Islet precursor cell (in vitro differentiated cells): Measurements from ENCODE around the gene ATP2A2.
A peak's percentile ranks its signal among the peaks of the same experiment; 100 is the strongest.
"Not testable (repeated sequence)": the region's sequence is repeated elsewhere in the genome, so short reads cannot be mapped to it uniquely, and the experiment has no call there.

Experiments
- DNase-seq: peaks from one replicate; pipeline ENCODE4 v3.0.0-alpha.2; 2018

Gene ATP2A2

DNA sequence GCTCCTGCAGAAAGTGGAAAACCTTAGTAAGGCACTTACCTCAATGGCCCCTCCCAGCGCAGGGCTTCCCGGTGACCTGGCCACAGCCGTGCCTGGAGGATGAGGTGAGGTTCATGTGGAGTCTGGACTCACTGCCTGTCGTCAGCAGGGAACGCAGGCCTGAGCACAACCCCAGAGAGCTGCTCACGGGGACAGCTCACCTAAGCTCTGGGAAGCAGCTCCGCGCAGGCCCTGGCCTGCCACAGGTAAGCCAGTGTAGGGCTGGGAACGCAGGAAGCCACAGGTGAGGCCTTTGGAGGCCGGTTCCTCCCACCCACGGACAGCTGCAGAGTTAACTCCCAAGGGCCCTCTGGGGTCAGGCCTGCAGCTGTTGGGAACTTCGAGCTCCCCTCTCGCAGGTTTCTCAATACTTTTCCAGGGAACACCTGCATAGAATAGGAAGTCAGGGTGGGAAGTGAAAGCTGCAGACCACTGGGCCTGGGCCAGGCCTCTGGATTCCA is 89.7 kb downstream of the ATP2A2 start:
- DNase-seq, result peak; percentile 63

DNA sequence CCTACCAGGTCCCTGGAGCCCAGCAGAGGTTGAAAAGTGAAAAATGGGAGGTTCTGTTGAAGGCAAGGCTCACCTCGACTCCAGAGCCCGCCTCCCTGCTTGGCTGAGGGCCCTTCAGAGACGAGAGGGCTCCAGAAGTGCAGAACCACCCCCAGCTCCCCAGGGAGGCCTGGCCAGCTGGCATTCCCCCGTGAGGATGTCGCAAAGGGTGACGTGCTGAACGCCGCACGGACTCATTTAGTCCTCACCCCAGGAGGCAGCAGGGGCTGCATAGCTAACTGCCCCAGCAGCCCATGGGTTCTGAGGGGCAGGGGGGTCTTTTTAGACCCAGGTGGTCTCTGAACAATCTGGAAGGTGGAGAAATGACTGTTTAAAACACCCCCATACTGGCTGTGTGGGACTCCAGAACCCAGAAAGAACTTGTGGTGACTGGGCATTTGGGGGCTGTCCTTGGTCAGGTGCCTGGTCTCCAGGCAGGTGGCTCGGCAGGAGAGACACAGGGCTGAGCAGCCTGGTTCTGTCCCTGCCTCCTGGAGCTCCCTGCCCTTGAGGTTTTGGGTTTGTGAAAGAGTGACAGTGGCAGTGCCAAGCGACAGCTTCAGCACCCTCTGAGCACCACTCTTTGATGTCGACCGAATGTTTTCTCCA is 90.5 kb downstream of the ATP2A2 start:
- peak; percentile 60 for DNase-seq

DNA sequence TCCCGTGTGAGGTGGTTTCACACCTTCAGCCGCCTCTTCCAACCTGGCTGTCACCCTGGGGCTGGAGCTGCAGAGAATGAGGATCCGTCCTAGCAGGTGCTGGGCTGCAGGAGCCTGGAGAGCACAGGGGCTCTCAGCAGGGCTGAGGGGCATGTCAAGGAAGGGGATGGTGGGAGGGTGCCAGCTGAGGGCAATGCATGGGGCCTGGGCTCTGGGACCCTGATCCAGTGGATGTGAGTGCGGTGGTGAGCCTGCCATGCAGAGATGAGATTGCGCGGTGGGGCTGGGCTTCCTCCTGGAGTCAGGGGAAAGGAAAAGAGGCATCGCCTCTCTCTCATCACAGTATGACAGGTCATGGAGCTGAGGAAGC is 91.0 kb downstream of the ATP2A2 start:
- DNase-seq, result peak; percentile 52

DNA sequence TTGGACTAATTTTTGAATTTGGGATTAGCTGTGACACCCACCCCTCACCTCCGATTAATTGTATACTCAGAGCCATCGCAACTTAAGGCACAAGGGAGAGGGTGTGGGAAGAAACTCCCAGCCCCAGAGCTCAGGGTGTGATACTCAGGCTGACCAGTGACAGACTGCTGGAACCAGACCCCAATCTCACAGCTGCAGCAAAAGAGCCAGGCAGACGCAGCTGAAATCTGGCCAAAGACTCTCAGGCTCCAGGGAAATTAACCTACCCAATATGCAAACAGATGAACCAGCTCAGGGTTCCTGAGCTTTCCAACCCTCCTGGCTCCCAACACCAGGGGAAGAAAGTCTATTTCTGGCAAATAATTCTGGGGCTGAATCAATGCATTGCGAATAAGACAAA is 92.0 kb downstream of the ATP2A2 start:
- peak; percentile 40 for DNase-seq

DNA sequence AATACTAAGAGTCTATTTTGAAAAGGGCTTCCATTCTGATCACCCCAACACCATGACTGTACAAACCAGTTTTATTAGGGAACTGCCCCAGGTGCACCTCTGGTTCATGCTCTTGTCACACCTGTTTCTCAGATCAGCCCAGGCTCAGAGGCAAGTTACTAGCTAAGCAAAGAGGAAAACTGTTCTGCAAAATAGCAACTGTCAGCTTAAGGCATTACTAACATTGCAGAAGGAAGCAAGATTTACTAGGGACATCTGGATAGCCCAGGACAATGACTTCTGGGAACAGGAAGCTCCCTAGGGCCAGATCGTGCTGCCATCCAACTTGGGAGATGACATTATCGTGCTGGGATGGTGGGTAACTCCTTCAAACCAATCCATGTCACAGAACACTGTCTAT is 92.4 kb downstream of the ATP2A2 start:
- peak; percentile 37 for DNase-seq

DNA sequence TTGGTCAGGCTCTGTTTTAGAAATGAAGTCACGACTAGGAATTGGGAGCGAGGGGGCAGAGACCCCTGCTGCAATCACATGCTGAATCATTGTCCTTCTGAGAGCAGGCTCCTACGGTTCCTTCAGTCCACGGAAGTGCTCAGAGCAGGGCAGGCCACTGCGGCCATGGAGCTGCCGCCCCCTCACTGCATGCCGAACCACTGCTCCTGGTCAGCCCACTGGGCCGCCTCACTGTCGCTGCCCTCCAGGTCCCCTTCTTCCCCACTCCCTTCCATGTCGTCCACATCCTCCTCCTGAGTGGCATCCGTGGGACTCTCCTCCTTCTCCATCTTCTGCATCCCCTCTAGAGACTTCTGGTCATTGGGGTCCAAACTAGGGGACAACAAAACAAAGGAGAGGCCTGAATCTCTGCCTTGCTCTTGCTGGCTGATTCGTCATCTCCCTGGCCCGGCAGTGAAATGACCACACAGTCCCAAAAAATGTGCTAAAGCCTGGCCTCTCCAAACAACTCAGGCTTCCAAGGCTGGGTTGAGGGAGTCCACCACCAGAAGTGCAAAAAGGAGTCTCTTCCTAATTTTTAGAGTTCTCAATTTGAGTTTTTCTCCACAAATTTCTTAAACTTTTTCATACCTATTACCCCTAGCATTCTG is 93.0 kb downstream of the ATP2A2 start:
- no peak for DNase-seq

DNA sequence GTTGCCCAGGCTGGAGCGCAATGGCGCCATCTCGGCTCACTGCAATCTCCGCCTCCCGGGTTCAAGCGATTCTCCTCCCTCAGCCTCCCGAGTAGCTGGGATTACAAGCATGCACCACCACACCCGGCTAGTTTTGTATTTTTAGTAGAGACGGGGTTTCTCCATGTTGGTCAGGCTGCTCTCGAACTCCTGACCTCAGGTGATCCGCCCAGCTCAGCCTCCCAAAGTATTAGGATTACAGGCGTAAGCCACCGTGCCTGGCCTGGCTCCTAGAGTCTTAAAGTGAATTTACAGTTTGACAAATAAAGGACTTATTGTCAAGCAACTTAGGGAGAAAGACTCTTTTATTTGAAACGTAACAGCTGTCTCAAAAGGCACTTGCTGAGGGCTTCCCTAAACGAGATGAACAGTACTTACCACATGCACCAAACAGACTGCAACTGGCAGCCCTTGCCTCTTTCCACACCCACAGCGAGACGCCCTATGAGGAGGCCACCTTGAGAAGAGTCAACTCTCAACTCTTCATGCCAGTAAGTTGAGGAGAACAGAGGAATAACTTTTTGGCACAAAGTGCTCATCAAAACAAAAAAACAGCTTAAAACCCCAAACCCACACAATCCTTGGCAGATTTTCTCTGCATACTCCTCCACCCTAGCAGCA is 97.2 kb downstream of the ATP2A2 start:
- not testable (repeated sequence) for DNase-seq

DNA sequence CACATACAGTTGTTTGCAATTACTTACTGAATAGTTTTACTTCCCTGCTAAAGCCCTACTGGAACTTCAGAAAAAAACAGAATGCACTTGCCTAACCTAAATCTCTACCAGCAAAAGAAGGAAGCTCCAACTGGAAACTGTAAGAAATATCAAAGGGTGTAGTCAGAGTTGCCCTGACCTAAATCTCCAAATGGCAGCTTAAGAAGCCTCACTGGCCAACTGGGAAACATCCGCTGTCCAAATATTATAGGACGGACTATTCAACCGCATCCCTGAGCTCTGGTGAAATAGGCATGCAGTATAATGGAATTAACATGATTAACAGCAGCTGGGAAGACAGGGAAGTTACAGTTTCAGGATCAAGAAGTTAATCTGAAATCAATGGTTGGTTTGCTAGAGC is 98.2 kb downstream of the ATP2A2 start:
- no peak for DNase-seq

DNA sequence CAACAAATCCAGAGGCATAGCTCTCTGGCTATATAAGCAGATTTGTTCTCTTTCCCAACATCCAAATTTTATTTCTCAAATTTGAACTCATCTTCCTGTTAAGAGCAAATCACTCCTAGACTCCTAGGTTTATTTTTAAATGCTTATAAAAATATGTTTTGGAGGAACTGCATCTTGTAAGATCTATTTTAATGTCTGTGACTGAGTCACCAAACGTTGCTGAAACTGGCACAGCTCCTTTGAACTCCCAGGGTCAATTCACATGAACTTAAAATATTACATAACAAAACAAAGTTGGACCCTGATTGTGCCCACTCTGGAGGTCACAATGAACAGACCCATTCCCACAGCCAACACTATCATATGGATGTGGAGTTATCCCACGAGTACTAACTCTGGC is 98.6 kb downstream of the ATP2A2 start:
- no peak for DNase-seq

DNA sequence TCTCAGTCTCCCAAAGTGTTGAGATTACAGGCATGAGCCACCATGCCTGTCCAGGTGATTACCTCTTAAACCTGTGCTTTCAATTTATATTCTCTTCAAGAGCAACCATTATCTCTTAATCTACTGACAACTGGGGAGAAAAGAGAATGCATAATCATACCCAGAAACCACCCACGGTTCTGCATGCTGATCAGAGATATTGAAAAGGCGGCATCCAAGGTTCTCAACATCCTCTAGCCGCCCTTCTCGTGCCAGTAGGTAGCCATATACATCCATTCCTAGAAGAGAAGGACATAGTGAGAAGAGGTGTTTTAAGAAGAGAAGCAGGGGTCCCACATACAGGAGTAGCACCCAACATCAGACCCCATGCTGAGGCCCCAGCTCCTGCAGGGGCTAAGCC is 101.6 kb downstream of the ATP2A2 start:
- no peak for DNase-seq
